CD14-positive monocyte (primary cell): ENCODE data around the gene ATAD2B. TPM values are rescaled to one million over a fixed set of nuclear protein-coding genes. Genes with fewer than 3 reads are reported as not detected.

Experiments used
- DNase-seq, 3 donors: peaks; one replicate each; pipeline ENCODE4 v3.0.0-alpha.2; 2011 to 2022
- H2AFZ ChIP-seq: 2 replicates; pipeline ENCODE4 v1.6.0; 2012; ENCODE audit warnings: mild to moderate bottlenecking, low read depth, low read length, inconsistent platforms; ENCODE audit not compliant: insufficient read depth, poor library complexity, severe bottlenecking
- H3K27ac ChIP-seq, 2 donors: 1 replicate in 1 of 2; 2 replicates in 1 of 2; pipeline ENCODE4 v1.5.1; 2012 to 2013; ENCODE audit warnings: low read length in 2 of 2, control low read depth in 1 of 2, inconsistent platforms in 1 of 2, low read depth in 1 of 2, mild to moderate bottlenecking in 1 of 2
- H3K27me3 ChIP-seq, 2 donors: one replicate each; pipeline versions ENCODE4 v1.6.0 to v1.6.1; 2011 to 2013; ENCODE audit warnings: low read length in 2 of 2; ENCODE audit not compliant: control insufficient read depth in 2 of 2, insufficient read depth in 2 of 2
- H3K36me3 ChIP-seq, 2 donors: replicated peaks in 1 of 2; 1 replicate in 1 of 2; 2 replicates in 1 of 2; pipeline versions ENCODE4 v1.5.1 to v1.6.1; 2012 to 2013; ENCODE audit warnings: low read length in 2 of 2, control low read depth in 1 of 2, inconsistent platforms in 1 of 2, mild to moderate bottlenecking in 1 of 2; ENCODE audit not compliant: insufficient read depth in 2 of 2, control insufficient read depth in 1 of 2
- H3K4me1 ChIP-seq, 2 donors: 1 replicate in 1 of 2; 2 replicates in 1 of 2; pipeline versions ENCODE4 v1.5.1 to v1.6.1; 2012 to 2013; ENCODE audit warnings: low read length in 2 of 2, control low read depth in 1 of 2, inconsistent platforms in 1 of 2, mild to moderate bottlenecking in 1 of 2, moderate library complexity in 1 of 2; ENCODE audit not compliant: insufficient read depth in 2 of 2, control insufficient read depth in 1 of 2
- H3K4me2 ChIP-seq: replicated peaks from 2 replicates; pipeline ENCODE3; 2012; ENCODE audit warnings: low read length, moderate library complexity, mild to moderate bottlenecking; ENCODE audit not compliant: poor library complexity, severe bottlenecking; ENCODE audit errors: extremely low read depth
- H3K4me3 ChIP-seq, 3 experiments: fragments of 200-600 bp in 1 of 3; sonication (generic) in 1 of 3; replicated peaks in 1 of 3; 1 replicate in 2 of 3; 2 replicates in 1 of 3; pipeline ENCODE4 v1.5.1; 2011 to 2013; ENCODE audit warnings: low read length in 3 of 3, mild to moderate bottlenecking in 3 of 3, control low read depth in 2 of 3, low read depth in 2 of 3, inconsistent platforms in 1 of 3, moderate library complexity in 1 of 3
- H3K79me2 ChIP-seq: 2 replicates; pipeline ENCODE4 v1.6.0; 2012; ENCODE audit warnings: mild to moderate bottlenecking, control low read depth, inconsistent platforms, low read length, moderate library complexity; ENCODE audit not compliant: insufficient read depth
- H3K9ac ChIP-seq: 2 replicates; pipeline ENCODE4 v1.6.0; 2017; ENCODE audit warnings: low read length, mild to moderate bottlenecking; ENCODE audit not compliant: insufficient read depth, poor library complexity, severe bottlenecking
- H3K9me3 ChIP-seq, 2 donors: replicated peaks in 1 of 2; 1 replicate in 1 of 2; 2 replicates in 1 of 2; pipeline versions ENCODE4 v1.5.1 to v1.6.1; 2012 to 2013; ENCODE audit warnings: low read length in 2 of 2, control low read depth in 1 of 2; ENCODE audit not compliant: control insufficient read depth in 1 of 2, insufficient read depth in 1 of 2
- H4K20me1 ChIP-seq: 2 replicates; pipeline ENCODE4 v1.6.0; 2012; ENCODE audit warnings: mild to moderate bottlenecking, low read length, control low read depth, moderate library complexity; ENCODE audit not compliant: insufficient read depth
- H3K27ac Mint-ChIP-seq, 7 donors: one replicate each; pipeline ENCODE4 v1.8.0; 2020; ENCODE audit warnings: mild to moderate bottlenecking in 7 of 7, mixed read lengths in 7 of 7, moderate library complexity in 6 of 7, inconsistent platforms in 2 of 7
- H3K27me3 Mint-ChIP-seq, 3 donors: one replicate each; pipeline ENCODE4 v1.8.0; 2021 to 2022; ENCODE audit warnings: low read depth in 3 of 3, mild to moderate bottlenecking in 3 of 3, mixed read lengths in 3 of 3, moderate library complexity in 3 of 3, inconsistent platforms in 1 of 3
- H3K36me3 Mint-ChIP-seq, 2 donors: one replicate each; pipeline ENCODE4 v1.8.0; 2020; ENCODE audit warnings: mixed read lengths in 2 of 2, inconsistent platforms in 1 of 2, mild to moderate bottlenecking in 1 of 2
- H3K4me1 Mint-ChIP-seq: one replicate; pipeline ENCODE4 v1.8.0; 2020; ENCODE audit warnings: mild to moderate bottlenecking, mixed read lengths
- H3K4me3 Mint-ChIP-seq, 2 donors: one replicate each; pipeline ENCODE4 v1.8.0; 2020; ENCODE audit warnings: mild to moderate bottlenecking in 2 of 2, mixed read lengths in 2 of 2, moderate library complexity in 1 of 2
- H3K9me3 Mint-ChIP-seq, 7 donors: one replicate each; pipeline ENCODE4 v1.8.0; 2020 to 2022; ENCODE audit warnings: mixed read lengths in 7 of 7, mild to moderate bottlenecking in 6 of 7, moderate library complexity in 6 of 7, inconsistent platforms in 2 of 7
- CTCF ChIP-seq: fragments of 200-600 bp; IDR thresholded peaks from one replicate; pipeline ENCODE4 v1.8.0; 2022; ENCODE audit warnings: antibody characterized with exemption, mild to moderate bottlenecking
- WGBS: methylation state at CpG from one replicate; pipeline ENCODE4 v1.1.5; 2013; ENCODE audit warnings: missing lambda C conversion rate; ENCODE audit not compliant: insufficient coverage; 5-methylcytosine and 5-hydroxymethylcytosine counted together
- intact Hi-C, 2 donors: fragments of 100-400 bp; cut with micrococcal nuclease; formaldehyde crosslinking; loops; one replicate each; pipeline versions ENCODE4 v1.15.0 to v1.15.1; 2023
- polyA plus RNA-seq, 3 donors: library from polyadenylated mRNA; depleted of rRNA in 1 of 3; unstranded in 2 of 3; stranded (reverse) in 1 of 3; fragments of 300-500 nt in 2 of 3; fragments of >200 nt in 1 of 3; fragmentation: Illumina TruSeq in 2 of 3; gene quantifications; 1 replicate in 2 of 3; 2 replicates in 1 of 3; pipeline ENCODE4 v1.2.3, GENCODE V29; 2012 to 2021

The ATAD2B gene
- polyA plus RNA-seq, 3 donors = 4.9 to 12.1 (median 7.2) TPM

- Histone ChIP-seq H3K9ac (no peak overlapping the region), H2AFZ (no peak overlapping the region), H3K27me3 (no peaks in the 10 kb centered on the region), H3K9me3 (peaks cover 0 to 5% of the 10 kb centered on the region in 2 donors), H3K79me2 (no peaks in the 10 kb centered on the region), H3K4me1 (no peaks in the 10 kb centered on the region), H4K20me1 (peaks cover 14% of the 10 kb centered on the region), H3K4me2 (no peak overlapping the region), H3K27ac (no peak overlapping the region), H3K36me3 (peaks cover 34 to 82% of the 10 kb centered on the region in 2 donors), H3K4me3 (no peak overlapping the region)
- intact Hi-C loops = no loop called here
- WGBS = 95% methylated on average over 4 of the region's 5 CpGs
- Mint-ChIP-seq H3K27ac (no peak overlapping the region), H3K4me1 (no peaks in the 10 kb centered on the region), H3K36me3 (peaks cover 45 to 61% of the 10 kb centered on the region in 2 donors), H3K9me3 (peaks cover 0 to 2% (median 0%) of the 10 kb centered on the region in 7 donors), H3K27me3 (no peaks in the 10 kb centered on the region), H3K4me3 (no peak overlapping the region)
- no peak for DNase-seq
- TF ChIP-seq CTCF = no peak
Observed at GRCh38 chr2:23836505-23836904, 90.4 kb downstream of the ATAD2B start.

GRCh38 chr2:23835988-23836387 is 90.9 kb downstream of the ATAD2B start:
- Mint-ChIP-seq H3K9me3 (peaks cover 0 to 2% (median 0%) of the 10 kb centered on the region in 7 donors), H3K27me3 (no peaks in the 10 kb centered on the region), H3K4me3 (no peak overlapping the region), H3K27ac (no peak overlapping the region), H3K36me3 (peaks cover 42 to 61% of the 10 kb centered on the region in 2 donors), H3K4me1 (no peaks in the 10 kb centered on the region)
- Histone ChIP-seq H3K9ac (no peak overlapping the region), H3K79me2 (no peaks in the 10 kb centered on the region), H3K36me3 (peaks cover 32 to 81% of the 10 kb centered on the region in 2 donors), H4K20me1 (peaks cover 8% of the 10 kb centered on the region), H2AFZ (no peak overlapping the region), H3K27me3 (no peaks in the 10 kb centered on the region), H3K4me1 (no peaks in the 10 kb centered on the region), H3K9me3 (peaks cover 0 to 5% of the 10 kb centered on the region in 2 donors), H3K4me3 (no peak overlapping the region), H3K27ac (no peak overlapping the region), H3K4me2 (no peak overlapping the region)
- DNase-seq = no peak
- 100% methylated on average over 7 of the region's 9 CpGs for WGBS
- intact Hi-C loops = no loop called here
- no peak for TF ChIP-seq CTCF
